DOHH2 (cell line): ENCODE measurements around the gene AKT2.

Experiments
- H3F3A ChIP-seq: fragments of 200-600 bp; sonication (generic), shearing (Covaris generic); 2 replicates; pipeline ENCODE4 v1.6.0; 2016; ENCODE audit warnings: antibody characterized with exemption, mild to moderate bottlenecking; ENCODE audit not compliant: control insufficient read depth, insufficient read depth
- H3K27ac ChIP-seq: fragments of 200-600 bp; sonication (generic); 2 replicates; pipeline ENCODE4 v1.5.1; 2014; ENCODE audit warnings: low read depth, mild to moderate bottlenecking, low read length, moderate library complexity
- H3K27me3 ChIP-seq: fragments of 200-600 bp; sonication (generic); 2 replicates; pipeline ENCODE4 v1.6.1; 2014; ENCODE audit warnings: mild to moderate bottlenecking, low read length, mixed read lengths; ENCODE audit not compliant: control insufficient read depth
- H3K36me3 ChIP-seq: fragments of 200-600 bp; sonication (generic); 2 replicates; pipeline ENCODE4 v1.6.1; 2014; ENCODE audit warnings: mild to moderate bottlenecking, low read length, moderate library complexity, mixed read lengths; ENCODE audit not compliant: control insufficient read depth
- H3K4me1 ChIP-seq: fragments of 200-600 bp; sonication (generic); 2 replicates; pipeline ENCODE4 v1.6.1; 2014; ENCODE audit warnings: mild to moderate bottlenecking, low read length, mixed read lengths; ENCODE audit not compliant: control insufficient read depth
- H3K4me2 ChIP-seq: fragments of 200-600 bp; sonication (generic); 2 replicates; pipeline ENCODE4 v1.6.0; 2014; ENCODE audit warnings: mild to moderate bottlenecking, low read length, moderate library complexity
- H3K4me3 ChIP-seq: fragments of 200-600 bp; sonication (generic); 2 replicates; pipeline ENCODE4 v1.5.1; 2014; ENCODE audit warnings: mild to moderate bottlenecking, low read length, mixed read lengths
- H3K79me2 ChIP-seq: fragments of 200-600 bp; sonication (generic); 2 replicates; pipeline ENCODE4 v1.6.1; 2014; ENCODE audit warnings: mild to moderate bottlenecking, low read length, mixed read lengths; ENCODE audit not compliant: control insufficient read depth
- H3K9me2 ChIP-seq: fragments of 200-600 bp; sonication (generic); replicated peaks from 2 replicates; pipeline ENCODE4 v1.6.1; 2014; ENCODE audit warnings: mild to moderate bottlenecking, low read length, mixed read lengths; ENCODE audit not compliant: control insufficient read depth
- H3K9me3 ChIP-seq: fragments of 200-600 bp; sonication (generic); 2 replicates; pipeline ENCODE4 v1.6.1; 2014; ENCODE audit warnings: antibody characterized with exemption, low read length, mixed read lengths; ENCODE audit not compliant: control insufficient read depth, insufficient read depth
- H4K20me1 ChIP-seq: fragments of 200-600 bp; sonication (generic); 2 replicates; pipeline ENCODE4 v1.6.0; 2014; ENCODE audit warnings: low read depth, mild to moderate bottlenecking, antibody characterized with exemption, low read length, moderate library complexity; ENCODE audit not compliant: control insufficient read depth, insufficient read depth
- CTCF ChIP-seq: fragments of 200-600 bp; sonication (generic); IDR thresholded peaks from one replicate; pipeline ENCODE4 v1.5.1; 2014; ENCODE audit warnings: antibody characterized with exemption, mild to moderate bottlenecking, low read depth, low read length; ENCODE audit not compliant: poor library complexity, severe bottlenecking
- EZH2phosphoT487 ChIP-seq: fragments of 200-600 bp; sonication (generic); IDR thresholded peaks from 2 replicates; pipeline ENCODE4 v1.6.1; 2017; ENCODE audit warnings: borderline replicate concordance, mild to moderate bottlenecking, antibody characterized with exemption, low read length, moderate library complexity, mixed read lengths

The AKT2 gene

DNA sequence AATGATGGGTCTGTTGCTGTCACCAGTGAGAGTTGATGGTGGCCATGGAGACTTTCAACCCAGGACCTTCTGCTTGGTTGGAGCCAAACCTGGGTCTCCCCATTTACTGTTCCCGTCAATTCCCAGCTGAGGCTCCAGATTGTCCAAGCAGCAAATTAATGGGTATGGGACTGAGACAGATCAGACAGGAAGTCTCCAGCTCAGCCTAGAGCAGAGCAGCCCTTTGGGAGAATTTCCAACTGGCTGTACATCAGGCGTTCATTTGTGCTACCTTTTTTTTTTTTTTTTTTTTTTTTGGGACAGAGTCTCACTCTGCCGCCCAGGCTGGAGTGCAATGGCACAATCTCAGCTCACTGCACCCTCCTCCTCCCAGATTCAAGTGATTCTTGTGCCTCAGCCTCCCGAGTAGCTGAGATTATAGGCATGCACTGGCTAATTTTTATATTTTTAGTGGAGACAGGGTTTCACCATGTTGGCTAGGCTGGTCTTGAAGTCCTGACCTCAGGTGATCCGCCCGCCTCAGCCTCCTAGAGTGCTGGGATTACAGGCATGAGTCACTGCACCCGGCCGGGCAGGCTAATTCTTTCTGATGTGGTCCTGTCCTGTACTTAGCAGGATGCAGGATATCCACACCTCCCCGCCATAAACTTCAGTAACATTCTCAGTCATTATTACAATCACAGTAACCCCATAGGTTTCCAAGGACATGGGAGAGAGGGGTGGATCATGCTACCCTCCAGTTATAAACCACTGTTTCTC is 84.6 kb downstream of the AKT2 start:
- no peak overlapping the region for H3K27ac ChIP-seq
- no peaks in the 10 kb centered on the region; the same call in 1 of the 2 replicates for H4K20me1 ChIP-seq
- no peaks in the 10 kb centered on the region for H3K9me3 ChIP-seq
- H3K36me3 ChIP-seq, result no peaks in the 10 kb centered on the region
- H3K79me2 ChIP-seq, result no peaks in the 10 kb centered on the region
- no peaks in the 10 kb centered on the region for H3K27me3 ChIP-seq
- H3K4me2 ChIP-seq, result no peak overlapping the region
- TF ChIP-seq EZH2phosphoT487, result no peak
- H3F3A ChIP-seq, result no peaks in the 10 kb centered on the region
- H3K4me1 ChIP-seq, result no peaks in the 10 kb centered on the region
- no peak overlapping the region for H3K4me3 ChIP-seq
- H3K9me2 ChIP-seq, result no peaks in the 10 kb centered on the region

DNA sequence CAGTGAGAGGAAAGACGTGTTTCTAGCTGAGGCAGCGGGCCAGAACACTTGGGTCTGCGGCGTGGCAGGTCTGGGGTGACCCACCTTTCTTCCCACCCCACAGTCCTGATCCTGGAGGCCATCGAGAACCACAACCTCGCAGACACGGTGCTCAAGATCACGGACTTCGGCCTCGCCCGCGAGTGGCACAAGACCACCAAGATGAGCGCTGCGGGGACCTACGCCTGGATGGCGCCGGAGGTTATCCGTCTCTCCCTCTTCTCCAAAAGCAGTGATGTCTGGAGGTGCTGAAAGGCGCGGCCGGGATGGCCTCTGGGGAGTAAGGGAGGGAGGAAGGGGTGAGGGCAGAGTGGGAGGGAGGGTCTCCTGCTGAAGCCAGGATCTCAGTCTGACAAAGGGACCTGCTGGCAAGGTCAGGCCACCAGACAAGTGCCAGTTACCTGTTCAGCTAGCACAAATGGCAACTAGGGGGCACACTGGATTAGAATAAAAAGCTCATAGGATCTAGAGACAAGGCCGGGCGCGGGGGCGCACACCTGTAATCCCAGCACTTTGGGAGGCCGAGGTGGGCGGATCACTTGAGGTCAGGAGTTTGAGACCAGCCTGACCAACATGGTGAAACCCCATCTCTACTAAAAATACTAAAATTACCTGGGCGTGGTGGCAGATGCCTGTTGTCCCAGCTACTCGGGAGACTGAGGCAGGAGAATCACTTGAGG is 86.7 kb downstream of the AKT2 start:
- Histone ChIP-seq H3K4me3 (no peak overlapping the region), H4K20me1 (no peaks in the 10 kb centered on the region; the same call in 1 of the 2 replicates), H3F3A (no peaks in the 10 kb centered on the region), H3K9me2 (no peaks in the 10 kb centered on the region), H3K9me3 (no peaks in the 10 kb centered on the region), H3K27me3 (no peaks in the 10 kb centered on the region), H3K36me3 (no peaks in the 10 kb centered on the region), H3K27ac (no peak overlapping the region), H3K79me2 (no peaks in the 10 kb centered on the region), H3K4me1 (no peaks in the 10 kb centered on the region), H3K4me2 (no peak overlapping the region)
- TF ChIP-seq EZH2phosphoT487 (no peak), CTCF (no peak)

- H3F3A ChIP-seq, result no peaks in the 10 kb centered on the region
- peaks cover 4% of the 10 kb centered on the region; the same call in 1 of the 2 replicates for H4K20me1 ChIP-seq
- H3K4me1 ChIP-seq, result peaks cover 16% of the 10 kb centered on the region
- no peak overlapping the region for H3K27ac ChIP-seq
- TF ChIP-seq CTCF, result no peak
- no peak for TF ChIP-seq EZH2phosphoT487
- H3K27me3 ChIP-seq, result peaks cover 3% of the 10 kb centered on the region; the same call in 1 of the 2 replicates
- H3K79me2 ChIP-seq, result no peaks in the 10 kb centered on the region
- no peak overlapping the region for H3K4me2 ChIP-seq
- no peaks in the 10 kb centered on the region for H3K36me3 ChIP-seq
- no peaks in the 10 kb centered on the region for H3K9me2 ChIP-seq
- H3K9me3 ChIP-seq, result no peaks in the 10 kb centered on the region
- H3K4me3 ChIP-seq, result no peak overlapping the region
Observed at GRCh38 chr19:40193587-40193849, 91.6 kb downstream of the AKT2 start.
